Measurements from ENCODE around the gene GTF3A. TPM values are rescaled to one million over a fixed set of nuclear protein-coding genes. Genes with fewer than 3 reads are reported as not detected.

Gene GTF3A
- total and polyA plus RNA-seq, 7 donors, result 141 to 285 (median 201) TPM

GRCh38 chr13:27408074-27408473, 16.3 kb upstream of the GTF3A start:
- Histone ChIP-seq H3K27ac (no peak overlapping the region), H3K4me1 (no peaks in the 10 kb centered on the region), H3K27me3 (ENCODE audit: insufficient read depth in 3 of 3, low read length in 2 of 3) (no peaks in the 10 kb centered on the region), H3K4me3 (no peak overlapping the region), H3K36me3 (ENCODE audit: insufficient read depth in 1 of 2, low read depth in 1 of 2) (no peaks in the 10 kb centered on the region), H3K9me3 (no peaks in the 10 kb centered on the region)
- no peak for ATAC-seq
- no peak for TF ChIP-seq CTCF (IDR thresholded peaks at IDR 0.05)
- intact Hi-C loops (cut with DNase I), result no loop called here
- 79 to 83% (median 83%) methylated on average over 4 of the region's 4 CpGs for WGBS, 3 donors
- DNase-seq, result no peak

GRCh38 chr13:27409013-27409412, 15.4 kb upstream of the GTF3A start:
- no peak for ATAC-seq
- Histone ChIP-seq H3K4me1 (no peaks in the 10 kb centered on the region), H3K4me3 (no peak overlapping the region), H3K9me3 (no peaks in the 10 kb centered on the region), H3K36me3 (ENCODE audit: insufficient read depth in 1 of 2, low read depth in 1 of 2) (no peaks in the 10 kb centered on the region), H3K27me3 (ENCODE audit: insufficient read depth in 3 of 3, low read length in 2 of 3) (no peaks in the 10 kb centered on the region), H3K27ac (no peak overlapping the region)
- TF ChIP-seq CTCF (IDR thresholded peaks at IDR 0.05), result no peak
- no peak for DNase-seq
- 86 to 94% (median 86%) methylated on average over 2 of the region's 2 CpGs for WGBS, 3 donors
- intact Hi-C loops (cut with DNase I), result no loop called here

GRCh38 chr13:27411341-27411740, 13.1 kb upstream of the GTF3A start:
- no peaks in the 10 kb centered on the region for H3K36me3 ChIP-seq (ENCODE audit: insufficient read depth in 1 of 2, low read depth in 1 of 2)
- no peaks in the 10 kb centered on the region for H3K9me3 ChIP-seq
- ATAC-seq, result no peak
- intact Hi-C loops (cut with DNase I), result no loop called here
- H3K4me1 ChIP-seq, result peaks cover 16% of the 10 kb centered on the region
- H3K27me3 ChIP-seq (ENCODE audit: insufficient read depth in 3 of 3, low read length in 2 of 3), result no peaks in the 10 kb centered on the region
- no peak for TF ChIP-seq CTCF (IDR thresholded peaks at IDR 0.05)
- no peak for DNase-seq
- H3K4me3 ChIP-seq, result no peak overlapping the region
- H3K27ac ChIP-seq, result no peak overlapping the region
- WGBS, 3 donors, result 67 to 85% (median 77%) methylated on average over 3 of the region's 3 CpGs

GRCh38 chr13:27415116-27415515, 9.3 kb upstream of the GTF3A start:
- H3K4me3 ChIP-seq, result peak overlapping the region; percentile 21
- H3K4me1 ChIP-seq, result peaks cover 16% of the 10 kb centered on the region
- 6 to 40% (median 23%) methylated on average over 1 of the region's 1 CpG for WGBS, 3 donors
- no peaks in the 10 kb centered on the region for H3K9me3 ChIP-seq
- no peaks in the 10 kb centered on the region for H3K27me3 ChIP-seq (ENCODE audit: insufficient read depth in 3 of 3, low read length in 2 of 3)
- no peaks in the 10 kb centered on the region for H3K36me3 ChIP-seq (ENCODE audit: insufficient read depth in 1 of 2, low read depth in 1 of 2)
- peak; percentile 97 to 100 (median 99) for ATAC-seq
- no peak for DNase-seq
- TF ChIP-seq CTCF (IDR thresholded peaks at IDR 0.05), result no peak
- H3K27ac ChIP-seq, result peak overlapping the region; percentile 92
- intact Hi-C loops (cut with DNase I), result loop anchor here (5.0 kb wide), 1 partner anchor 37 kb away; the partner anchor contains the start of gene MTIF3 (in 2 of the 2)

GRCh38 chr13:27419328-27419727, 5.1 kb upstream of the GTF3A start:
- H3K27ac ChIP-seq, result no peak overlapping the region
- H3K9me3 ChIP-seq, result no peaks in the 10 kb centered on the region
- no peaks in the 10 kb centered on the region for H3K36me3 ChIP-seq (ENCODE audit: insufficient read depth in 1 of 2, low read depth in 1 of 2)
- no peak for ATAC-seq
- peaks cover 16% of the 10 kb centered on the region for H3K4me1 ChIP-seq
- H3K27me3 ChIP-seq (ENCODE audit: insufficient read depth in 3 of 3, low read length in 2 of 3), result no peaks in the 10 kb centered on the region
- intact Hi-C loops (cut with DNase I), result loop anchor here (5.0 kb wide), 1 partner anchor 33 kb away; the partner anchor contains the start of gene MTIF3 (in 2 of the 2)
- WGBS, 3 donors, result 83 to 89% (median 85%) methylated on average over 1 of the region's 1 CpG
- no peak overlapping the region for H3K4me3 ChIP-seq
- no peak for TF ChIP-seq CTCF (IDR thresholded peaks at IDR 0.05)
- no peak for DNase-seq
